GM21526 (cell line): ENCODE data around the gene TRMT2A.
"Not testable (repeated sequence)": the region's sequence is repeated elsewhere in the genome, so short reads cannot be mapped to it uniquely, and the experiment has no call there.

ENCODE experiments used
- ATAC-seq: cut with Tn5 transposase; IDR thresholded peaks from one replicate; pipeline ENCODE4 v1.9.1; 2021; ENCODE audit warnings: moderate library complexity; ENCODE audit not compliant: unreplicated experiment, low FRiP score

TRMT2A gene

DNA sequence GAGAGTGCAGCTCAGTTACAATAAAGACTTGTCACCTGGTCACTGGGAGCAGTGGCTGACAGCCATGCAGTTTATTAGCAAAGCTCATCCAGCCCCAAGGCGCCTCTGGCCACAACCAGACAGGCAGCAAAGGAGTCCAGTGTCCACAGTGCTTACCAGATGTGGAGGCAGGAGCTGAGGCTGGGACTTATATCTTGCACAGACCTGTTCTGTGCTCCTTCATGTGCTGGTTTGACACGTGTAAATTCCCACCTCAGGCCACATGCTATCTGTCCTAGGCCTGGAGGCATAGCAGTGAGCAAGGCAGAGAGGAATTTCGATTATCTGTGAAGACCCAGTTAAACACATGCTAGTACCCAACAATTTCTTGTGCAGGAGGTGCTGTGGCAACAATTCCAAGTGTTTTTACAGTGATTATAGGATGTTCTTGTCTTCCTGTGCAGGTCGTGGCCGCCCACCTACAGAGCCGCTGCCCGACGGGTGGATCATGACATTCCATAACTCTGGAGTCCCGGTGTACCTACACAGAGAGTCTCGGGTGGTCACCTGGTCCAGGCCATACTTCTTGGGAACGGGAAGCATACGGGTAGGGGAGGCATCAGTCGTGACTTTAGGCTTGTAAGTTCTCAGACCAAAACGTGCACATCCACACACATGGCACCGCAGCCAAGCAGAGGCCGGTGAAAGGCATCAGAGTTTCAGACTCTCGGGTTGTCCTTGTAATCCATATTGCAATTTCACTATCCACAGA lies 27.6 kb downstream of the TRMT2A start:
- ATAC-seq: no peak

DNA sequence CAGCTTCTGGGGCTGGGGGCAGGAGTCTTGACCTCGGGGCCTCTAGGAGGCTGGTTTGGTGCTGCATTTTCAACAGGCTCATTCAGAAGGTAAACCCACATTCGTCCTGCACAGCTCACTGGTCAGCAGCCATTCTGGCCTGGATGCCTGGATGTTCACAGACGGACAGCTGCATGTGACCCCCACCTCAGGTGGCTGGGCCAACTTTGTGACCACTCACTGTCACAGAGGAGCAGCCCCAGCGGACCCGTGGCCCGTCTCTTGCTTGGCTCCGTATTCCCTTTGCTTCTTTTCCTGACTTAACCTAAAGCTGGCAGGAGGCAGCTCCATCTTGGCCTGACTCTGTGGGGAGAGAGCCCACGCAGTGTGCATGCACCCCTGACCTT lies 28.8 kb downstream of the TRMT2A start:
- ATAC-seq: no peak

DNA sequence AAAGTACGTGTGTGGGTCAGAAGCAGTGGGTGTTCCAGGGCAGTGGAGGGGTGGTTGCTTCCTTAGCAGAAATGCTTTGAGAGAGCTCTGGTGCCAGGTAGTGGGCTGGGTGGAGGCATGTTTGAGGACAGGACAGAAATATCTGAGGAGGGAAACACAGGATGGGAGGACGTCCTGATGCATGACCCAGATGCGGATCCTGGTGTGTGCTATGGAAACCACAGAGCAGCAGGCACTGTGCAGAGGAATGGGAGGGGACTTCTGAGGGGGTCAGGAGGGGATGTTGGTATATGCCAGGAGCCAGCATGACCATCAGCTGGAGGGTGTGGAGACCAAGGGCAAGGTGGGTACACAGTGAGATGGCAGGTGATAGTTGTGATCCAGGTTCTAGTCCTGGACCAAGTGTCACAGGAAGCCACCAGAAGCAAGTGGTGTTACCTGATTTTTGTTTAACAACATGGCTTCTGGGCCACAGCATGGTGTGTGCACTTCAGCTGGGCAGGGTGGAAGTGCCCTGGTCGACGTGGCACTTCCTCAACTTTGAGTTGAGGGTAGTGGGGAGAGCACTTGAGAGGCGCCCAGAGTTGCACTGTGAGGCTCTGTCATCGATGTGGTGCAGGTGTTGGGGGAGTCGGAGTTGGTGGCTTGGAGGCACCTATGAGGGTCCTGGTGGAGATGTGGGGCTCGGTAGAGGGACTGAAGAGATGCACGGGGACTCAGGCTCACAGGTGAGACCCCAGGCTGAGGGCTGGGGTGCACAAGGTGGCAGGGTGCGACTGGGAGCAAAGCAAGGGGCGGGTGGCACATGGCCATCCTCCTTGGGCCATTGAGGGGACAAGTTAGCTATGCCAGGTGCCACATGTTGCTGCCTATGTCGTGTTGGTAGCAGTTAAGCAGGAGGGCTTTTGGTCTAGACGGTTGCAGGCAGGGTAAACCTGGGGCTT lies 29.4 kb downstream of the TRMT2A start:
- ATAC-seq: no peak

DNA sequence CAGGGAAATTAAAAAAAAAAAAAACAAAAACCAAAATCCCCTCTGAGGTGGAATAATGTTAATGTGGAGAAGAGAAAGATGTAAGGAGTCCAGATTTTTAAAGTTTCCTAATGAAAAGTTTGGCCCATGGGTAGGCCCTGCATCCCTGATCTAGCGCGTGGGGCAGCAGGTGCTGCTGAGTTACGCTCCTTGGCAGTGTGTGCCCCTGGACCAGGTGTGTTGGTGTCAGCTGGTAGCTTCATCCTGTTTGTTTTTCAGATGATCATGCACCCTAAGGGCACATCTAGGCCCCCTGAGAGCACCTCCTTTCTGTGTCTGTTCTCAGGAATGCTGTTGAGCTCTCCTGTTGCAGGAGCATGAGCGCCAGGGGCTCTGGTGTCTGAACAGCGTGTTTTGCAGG lies 30.3 kb downstream of the TRMT2A start:
- ATAC-seq: no peak

DNA sequence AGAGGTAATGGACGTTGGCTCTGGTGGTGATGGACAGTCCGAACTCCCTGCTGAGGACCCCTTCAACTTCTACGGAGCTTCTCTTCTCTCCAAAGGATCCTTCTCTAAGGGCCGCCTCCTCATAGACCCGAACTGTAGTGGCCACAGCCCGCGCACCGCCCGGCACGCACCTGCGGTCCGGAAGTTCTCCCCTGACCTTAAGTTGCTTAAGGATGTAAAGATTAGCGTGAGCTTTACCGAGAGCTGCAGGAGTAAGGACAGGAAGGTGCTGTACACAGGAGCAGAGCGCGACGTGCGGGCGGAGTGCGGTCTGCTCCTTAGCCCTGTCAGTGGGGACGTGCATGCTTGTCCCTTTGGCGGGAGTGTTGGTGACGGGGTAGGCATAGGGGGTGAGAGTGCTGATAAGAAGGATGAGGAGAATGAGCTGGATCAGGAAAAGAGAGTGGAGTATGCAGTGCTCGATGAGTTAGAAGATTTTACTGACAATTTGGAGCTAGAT lies 30.9 kb downstream of the TRMT2A start:
- ATAC-seq: no peak

DNA sequence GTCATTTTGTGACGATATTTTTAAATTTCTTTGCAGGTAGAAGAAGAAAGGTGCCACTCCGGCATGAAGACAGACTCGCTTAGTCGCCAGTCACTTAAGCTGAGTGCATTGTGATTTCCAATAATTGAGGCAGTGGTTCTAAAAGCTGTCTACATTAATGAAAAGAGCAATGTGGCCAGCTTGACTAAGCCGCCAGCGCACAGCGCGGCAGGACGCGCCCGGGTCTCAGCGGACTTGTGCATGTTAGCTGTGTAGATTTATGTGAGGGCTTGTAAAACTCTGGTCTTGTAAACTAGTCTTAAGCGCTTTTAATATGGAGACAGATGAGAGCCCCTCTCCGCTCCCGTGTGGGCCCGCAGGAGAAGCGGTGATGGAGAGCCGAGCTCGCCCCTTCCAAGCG lies 31.4 kb downstream of the TRMT2A start:
- no peak for ATAC-seq

DNA sequence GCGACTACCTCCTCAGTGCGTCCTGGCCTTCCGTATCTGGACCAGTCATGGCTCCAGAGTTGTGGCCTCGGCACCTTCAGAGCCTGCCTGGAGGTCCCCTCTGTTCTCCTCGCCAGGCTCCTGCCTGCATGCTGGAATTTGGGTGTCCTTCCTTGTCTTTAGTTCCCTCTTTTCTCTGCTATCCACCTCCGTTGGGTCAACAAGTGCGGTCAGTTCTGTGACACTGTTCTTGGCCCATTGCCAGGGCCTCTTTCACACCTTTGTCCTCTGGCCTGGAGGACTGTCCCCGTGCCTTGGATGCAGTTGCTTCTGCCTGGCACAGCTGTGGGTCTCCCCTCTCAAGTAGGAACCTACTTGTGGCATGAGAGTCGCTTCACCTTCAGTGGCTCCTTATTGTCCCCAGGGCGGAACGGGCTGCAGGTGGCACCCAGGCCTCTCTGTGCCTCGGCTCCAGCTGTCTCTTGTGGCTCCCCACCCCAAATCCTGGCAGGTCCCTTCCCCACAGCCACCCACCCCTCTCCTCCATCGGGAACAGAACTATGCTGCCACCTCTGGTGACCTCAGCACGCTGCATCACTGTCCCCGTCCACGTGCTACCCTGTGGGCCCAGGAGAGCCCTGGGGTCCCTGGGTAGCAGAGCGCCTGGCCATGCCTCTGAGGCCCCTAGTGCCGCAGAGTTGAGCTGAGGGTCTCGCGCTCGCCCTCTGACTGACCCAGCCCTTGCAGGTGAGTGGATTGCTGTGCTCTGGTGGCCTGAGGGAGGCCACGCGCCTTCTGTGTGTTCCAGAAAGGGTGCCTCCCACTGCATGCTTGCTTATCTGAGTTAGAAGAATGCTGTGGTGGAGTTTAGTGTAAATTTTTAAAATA lies 32.2 kb downstream of the TRMT2A start:
- ATAC-seq: no peak

DNA sequence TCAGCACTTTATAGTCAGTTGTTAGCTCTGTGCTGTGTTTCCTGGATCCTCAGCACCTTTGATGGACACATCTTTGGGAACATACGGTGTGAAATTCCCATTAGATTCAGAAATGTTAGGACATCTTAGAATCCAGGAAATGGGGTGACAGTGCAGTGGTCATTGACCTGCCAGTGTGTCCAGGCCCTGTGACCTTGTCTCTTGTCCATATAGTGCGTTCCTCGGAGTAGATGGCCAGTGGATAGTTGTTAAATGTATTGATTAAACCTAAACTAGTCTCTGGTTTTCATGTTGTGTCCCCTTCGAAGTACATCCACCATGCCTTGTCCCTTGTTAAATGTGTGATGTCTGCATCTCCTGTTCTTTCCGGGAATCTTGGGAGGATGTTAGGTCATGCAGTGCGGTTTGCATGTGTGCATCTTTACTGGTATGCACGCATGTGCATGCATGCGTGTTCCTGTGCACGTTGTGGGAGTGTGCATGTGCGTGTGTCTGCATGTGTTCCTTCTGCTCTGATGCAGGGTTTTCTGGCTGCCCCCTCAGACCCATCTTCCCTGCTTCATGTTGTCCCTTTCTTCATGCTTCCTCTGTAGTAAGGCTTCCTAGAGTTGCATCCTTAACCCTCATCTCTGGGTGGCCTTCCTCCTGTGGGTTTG lies 33.0 kb downstream of the TRMT2A start:
- ATAC-seq: no peak

DNA sequence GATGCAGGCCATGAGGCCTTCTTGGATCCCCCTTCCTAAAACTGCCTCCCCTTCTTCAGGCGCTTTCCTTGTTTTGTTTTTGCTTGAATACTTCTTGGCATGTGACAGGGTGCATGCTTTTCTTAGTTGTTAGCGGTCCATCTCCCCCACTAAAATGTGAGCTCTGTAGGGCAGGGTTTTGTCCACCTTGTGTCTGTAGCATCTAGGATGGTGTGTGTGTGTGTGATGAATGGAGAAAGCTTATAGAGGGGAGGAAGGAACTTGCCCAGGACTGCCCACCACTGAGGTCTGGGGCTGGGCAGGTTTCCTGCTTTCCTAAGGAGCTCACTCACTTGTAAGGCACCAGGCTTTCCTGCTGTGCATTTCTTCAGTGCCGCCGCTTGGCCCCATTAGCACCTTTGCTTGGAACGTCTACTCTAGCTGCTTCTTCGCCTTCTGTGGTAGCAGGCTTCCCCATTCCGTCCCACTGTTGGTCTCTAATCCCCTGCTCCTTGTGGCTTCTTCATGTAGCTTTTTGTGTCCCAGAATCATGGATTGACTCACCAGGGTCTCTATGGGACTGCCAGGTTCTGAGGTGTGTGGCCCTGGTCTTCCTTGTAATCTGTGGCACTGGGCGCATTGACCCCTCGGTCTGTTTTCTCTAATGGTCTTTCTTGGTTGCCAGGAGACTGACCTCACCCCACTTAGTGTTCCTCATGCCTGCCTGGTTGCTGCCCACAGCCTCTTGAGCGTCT lies 33.7 kb downstream of the TRMT2A start:
- no peak for ATAC-seq

DNA sequence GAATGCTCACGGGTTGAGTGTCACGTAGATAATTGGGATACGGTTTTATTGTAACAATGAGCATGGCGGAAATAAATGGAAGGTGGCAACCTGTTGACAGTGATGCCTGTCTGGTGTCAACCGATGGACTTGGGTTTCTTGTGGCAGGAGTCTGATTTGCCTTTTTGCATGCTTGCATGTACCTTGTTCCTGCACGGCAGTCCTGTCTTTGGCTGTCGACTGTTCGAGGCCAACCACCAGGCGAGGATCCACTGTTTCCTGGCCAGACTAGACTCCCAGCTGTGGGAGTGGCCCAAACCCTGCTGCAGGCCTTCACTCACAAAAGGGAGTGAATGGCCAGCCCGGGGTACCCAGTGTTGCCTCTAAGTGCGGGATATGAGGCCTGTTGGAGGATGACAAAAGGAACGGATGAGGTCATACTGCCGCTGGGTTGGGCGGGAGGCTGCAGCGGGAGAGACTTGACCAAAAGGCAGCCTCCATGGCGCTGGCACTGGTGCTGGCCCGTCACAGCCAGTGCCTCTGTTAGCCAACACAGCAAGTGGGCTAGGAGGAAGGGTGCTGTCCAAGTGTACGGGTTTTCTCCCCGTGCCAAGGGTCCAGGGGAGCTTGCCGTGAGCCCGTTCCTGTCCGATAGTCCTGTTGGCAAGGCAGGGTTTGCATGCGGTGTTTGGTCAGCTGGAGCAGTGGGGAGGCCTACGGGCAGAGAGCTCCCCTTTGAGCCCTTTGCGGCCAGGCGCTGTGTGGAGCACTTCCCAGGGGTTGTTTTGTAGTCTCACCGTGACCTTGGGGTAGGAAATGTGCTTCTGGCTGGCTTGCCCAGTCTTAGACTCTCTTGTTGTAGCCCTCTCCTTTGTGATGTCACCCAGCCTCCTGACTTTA lies 36.0 kb downstream of the TRMT2A start:
- ATAC-seq: no peak

DNA sequence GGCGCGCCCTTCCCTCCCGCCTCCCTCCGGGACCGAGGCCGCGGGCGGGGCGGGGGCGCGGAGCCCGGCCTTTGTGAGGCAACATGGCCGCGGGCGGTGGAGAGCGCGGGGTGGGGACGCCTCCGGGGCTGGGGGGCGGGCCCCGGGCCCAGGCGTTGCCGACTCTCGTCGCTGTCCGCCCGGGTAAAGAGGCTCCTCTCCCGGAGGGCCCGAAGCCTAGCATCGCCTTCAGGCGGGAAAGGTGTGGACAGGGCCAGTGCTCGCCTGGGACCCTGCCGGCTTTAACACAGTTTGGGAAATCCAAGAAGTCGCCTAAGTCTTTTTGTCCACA lies 36.6 kb downstream of the TRMT2A start:
- peak; percentile 59 for ATAC-seq

DNA sequence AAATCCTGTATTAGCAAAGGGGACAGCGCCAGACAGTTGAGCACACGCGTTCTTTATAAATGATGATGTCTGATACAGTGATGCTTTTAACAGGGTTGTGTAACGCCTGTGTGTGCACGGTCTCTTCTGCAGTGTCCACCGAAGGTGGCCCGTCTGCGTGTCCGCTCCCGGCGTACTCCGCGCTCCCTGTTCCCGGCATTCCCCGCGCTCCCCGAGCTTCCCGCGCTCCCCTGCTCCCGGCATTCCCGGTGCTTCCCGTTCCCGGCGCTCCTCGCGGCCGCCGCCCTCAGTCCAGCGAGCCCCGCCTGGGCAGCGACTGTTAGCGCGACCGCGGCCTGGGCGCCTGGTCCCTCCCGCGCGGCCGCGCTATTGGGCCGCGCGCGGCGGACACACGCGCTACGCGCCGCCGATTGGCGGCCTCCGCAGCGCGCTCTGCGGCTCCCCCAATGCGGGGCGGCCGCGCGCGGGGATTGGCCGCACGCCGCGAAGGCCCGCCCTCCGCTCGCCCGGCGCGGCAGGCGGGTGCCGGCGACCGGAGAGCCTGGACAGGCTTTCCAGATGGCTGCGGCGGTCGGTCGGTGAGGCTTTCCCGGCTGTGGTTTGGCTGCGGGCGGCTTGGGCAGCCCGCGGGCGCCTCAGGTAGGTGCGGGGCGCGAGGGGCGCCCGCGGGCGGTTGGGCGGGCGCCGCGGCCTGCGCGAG lies 37.1 kb downstream of the TRMT2A start, which contains the start of gene DGCR8:
Gene DGCR8 (plus strand): TSS at position 497 of the 700 bp plus-strand sequence. CDS start 5,723 bp downstream, outside the sequence.
- peak; percentile 65 for ATAC-seq

DNA sequence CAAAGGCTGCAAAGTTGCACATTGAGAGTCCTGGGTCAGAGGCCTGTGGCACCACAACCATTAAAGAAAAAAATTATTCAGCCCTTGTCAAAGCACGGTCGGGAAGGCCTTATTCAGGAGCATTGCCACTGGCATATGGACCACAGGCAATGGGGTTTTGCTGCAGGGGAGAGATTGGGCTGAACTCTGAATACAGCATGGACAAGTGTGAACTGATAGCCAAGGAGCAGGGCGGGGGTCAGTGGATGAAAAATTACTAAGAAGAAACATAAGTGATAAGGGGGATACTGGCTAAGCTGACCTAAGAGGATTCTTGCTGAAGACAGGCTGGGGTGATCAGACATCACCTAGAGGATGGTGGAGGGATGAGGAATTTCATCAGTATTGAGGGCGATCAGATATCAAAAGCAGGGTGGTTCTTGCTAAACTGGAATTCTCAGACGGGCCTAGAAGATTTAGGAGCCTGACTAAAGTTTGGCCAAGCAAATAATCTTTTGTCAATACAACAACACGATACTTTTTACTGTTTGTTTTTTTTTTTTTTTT lies 40.3 kb downstream of the TRMT2A start:
- ATAC-seq: no peak

DNA sequence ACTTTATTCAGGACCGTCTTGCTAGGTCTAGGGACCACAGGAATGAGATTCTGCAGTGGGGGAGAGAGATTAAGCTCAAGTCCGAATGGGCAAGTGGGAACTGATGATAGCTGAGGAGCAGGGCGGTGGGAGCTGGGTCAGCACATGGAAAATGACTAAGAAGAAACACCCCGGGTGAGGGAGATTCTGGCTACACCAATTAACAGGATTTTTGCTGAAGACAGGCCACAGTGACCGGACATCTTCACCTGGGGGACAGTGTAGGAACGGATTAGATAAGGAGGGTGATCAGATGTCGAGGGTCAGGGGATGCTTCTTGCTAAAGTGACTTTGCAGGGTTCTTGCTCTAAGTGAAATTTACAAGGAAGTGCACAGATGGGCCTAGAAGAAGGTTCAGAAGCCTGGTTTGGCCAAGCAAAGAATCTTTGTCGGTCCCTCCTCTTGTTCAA lies 45.5 kb downstream of the TRMT2A start:
- no peak for ATAC-seq

DNA sequence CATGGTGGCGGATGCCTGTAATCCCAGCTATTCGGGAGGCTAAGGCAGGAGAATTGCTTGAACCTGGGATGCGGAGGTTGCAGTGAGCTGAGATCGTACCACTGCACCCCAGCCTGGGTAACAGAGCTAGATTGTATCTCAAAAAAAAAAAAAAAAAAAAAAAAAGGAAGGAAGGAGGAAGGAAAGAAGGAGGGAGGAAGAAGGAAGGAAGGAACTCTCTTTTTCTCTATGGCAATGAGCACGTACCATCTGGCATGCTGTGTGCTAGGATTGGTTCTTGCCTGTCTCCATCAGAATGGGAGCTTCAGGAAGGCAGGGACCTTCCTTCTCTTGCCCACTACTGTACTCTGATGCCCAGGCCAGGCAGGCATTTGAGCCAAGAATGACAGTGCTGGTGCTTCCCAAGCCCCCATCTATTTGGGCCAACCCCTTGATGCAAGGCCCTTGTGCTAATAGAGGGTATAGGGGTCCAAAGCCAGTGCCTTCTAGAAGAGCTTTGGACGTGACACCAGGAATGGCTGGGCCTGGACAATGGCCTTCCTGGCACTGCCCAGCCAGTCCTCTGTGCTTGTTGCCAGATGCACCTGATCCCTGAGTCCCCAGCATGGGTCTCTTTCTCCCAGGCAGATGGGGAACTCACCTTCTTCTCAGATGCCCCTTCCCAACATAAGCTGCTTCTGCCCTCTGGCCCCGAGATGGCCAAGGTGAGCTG lies 47.5 kb downstream of the TRMT2A start:
- ATAC-seq: no peak

DNA sequence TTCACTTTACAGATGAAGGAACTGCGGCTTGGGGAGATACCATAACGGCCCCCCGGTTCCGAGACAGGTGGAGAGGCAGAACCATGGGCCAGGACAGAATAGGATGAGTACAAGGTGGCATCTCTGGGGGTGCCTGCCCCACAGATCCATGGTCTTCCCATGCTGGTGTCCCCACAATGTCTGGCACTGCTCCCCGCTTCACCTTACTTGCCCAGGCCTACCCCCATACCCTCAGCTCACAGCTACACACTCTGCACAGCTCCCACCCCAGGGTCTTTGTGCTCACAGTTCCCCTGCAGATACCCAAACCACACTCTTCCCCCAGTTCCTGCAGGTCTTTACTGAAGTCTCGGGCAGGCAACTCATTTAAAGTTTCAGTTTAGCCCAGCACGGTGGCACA lies 48.4 kb downstream of the TRMT2A start:
- no peak for ATAC-seq

DNA sequence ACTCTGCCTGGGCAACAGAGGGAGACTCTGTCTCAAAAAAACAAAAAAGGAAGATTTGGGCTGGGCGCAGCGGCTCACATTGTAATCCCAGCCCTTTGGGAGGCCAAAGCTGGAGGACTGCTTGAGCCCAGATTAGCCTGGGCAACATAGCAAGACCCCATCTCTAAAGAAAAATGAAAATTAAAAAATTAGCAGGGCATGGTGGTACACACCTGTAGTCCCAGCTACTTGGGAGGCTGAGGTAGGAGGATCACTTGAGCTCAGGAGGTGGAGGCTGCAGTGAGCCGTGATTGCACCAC lies 49.7 kb downstream of the TRMT2A start:
- ATAC-seq: not testable (repeated sequence)
